SH-SY5Y (cell line): ENCODE measurements around the gene INSC.

Experiments
- GATA2 ChIP-seq: IDR thresholded peaks from 2 replicates; pipeline ENCODE4 v1.6.1; 2011; ENCODE audit warnings: mild to moderate bottlenecking, low read depth, low read length
- GATA3 ChIP-seq: IDR thresholded peaks from 2 replicates; pipeline ENCODE4 v1.6.1; 2011; ENCODE audit warnings: low read depth, mild to moderate bottlenecking, low read length, moderate library complexity

DNA sequence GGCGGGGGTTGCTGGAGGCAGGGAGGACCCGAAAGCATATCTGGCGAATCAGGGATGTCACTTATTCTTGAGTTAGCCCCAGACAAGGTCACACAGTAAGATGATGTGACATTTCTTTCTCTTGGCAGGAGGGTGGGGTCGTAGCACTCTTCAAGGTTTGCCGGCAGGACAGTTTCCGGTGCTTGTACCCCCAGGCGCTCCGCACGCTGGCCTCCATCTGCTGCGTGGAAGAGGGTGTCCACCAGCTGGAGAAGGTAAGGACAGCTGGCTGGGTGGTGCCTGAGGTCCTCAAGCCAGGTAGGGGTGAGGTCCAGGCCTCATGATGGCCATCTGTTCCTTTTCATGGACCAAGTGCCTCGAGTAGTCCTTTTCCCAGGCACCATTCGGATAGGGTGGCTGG lies 86.0 kb downstream of the INSC start:
- TF ChIP-seq GATA2 (no peak), GATA3 (no peak)
